Measurements from ENCODE around the gene TEKT5. TPM values are rescaled to one million over a fixed set of nuclear protein-coding genes. Genes with fewer than 3 reads are reported as not detected.

The TEKT5 gene
- total RNA-seq, 4 donors from 2014 or later, result 3.0 TPM; not detected in 3

- TF ChIP-seq POLR2A (IDR thresholded peaks at IDR 0.05), result no peak
- TF ChIP-seq CTCF (IDR thresholded peaks at IDR 0.05), result no peak
- WGBS, 2 donors, result 92 to 95% methylated on average over 7 of the region's 7 CpGs
- intact Hi-C loops (cut with DNase I), result no loop called here
- H3K9me3 ChIP-seq, result no peaks in the 10 kb centered on the region
- DNase-seq, result no peak
- no peaks in the 10 kb centered on the region for H3K27me3 ChIP-seq
- no peaks in the 10 kb centered on the region for H3K36me3 ChIP-seq
- no peak overlapping the region for H3K4me3 ChIP-seq (replicated peaks in 1 of 3)
- no peaks in the 10 kb centered on the region for H3K4me1 ChIP-seq
- no peak overlapping the region for H3K27ac ChIP-seq
These were observed 51.8 kb downstream of the TEKT5 start for GRCh38 chr16:10642964-10643363.

DNA sequence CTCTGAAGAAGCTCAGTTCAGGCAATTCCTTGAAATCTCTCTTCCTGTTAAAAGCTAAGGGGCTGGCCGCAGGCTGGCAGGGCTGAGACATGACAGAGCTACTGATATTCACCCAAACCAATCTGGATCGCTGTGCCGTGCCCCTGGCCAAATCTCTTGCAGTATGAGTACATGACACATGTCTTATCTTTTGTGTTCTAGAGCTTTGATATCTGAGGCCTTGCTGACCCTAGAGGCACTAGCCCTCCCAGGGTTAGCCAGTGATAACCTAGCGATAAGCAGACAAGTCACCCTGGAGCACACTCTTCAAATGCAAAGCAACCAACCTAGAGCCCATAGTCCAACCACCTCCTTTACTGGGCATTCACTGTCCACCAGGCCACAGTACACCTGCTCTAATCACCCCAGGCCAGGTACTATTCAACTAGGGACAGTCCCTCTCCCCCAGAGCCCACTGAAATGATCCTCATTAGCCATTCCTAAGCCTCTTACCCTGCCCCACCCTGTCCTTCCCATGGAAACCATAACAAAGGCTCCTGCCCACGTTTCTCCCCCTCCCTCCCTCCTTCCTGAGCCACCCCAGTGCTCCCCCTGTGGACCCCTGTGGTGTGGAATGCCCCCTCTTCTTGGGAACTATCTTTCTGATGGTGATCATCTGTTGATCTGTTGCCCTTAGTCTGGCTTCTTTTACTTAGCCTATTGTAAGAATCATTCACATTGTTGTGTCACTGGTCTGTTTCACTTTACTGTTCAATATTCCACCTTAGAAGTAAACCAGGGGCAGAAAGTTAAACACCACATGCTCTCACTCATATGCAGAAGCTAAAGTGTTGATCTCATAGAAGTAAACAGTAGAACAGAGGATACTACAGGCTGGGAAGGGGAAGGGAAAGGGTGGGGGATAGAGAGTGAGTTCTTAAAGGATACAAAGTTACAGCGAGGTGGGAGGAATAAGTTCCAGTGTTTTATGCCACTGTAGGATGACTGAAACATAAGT, 52.5 kb downstream of the TEKT5 start:
- WGBS, 2 donors, result 69% methylated on average over 6 of the region's 6 CpGs
- TF ChIP-seq CTCF (IDR thresholded peaks at IDR 0.05) (no peak), POLR2A (IDR thresholded peaks at IDR 0.05) (no peak)
- H3K27ac ChIP-seq, result no peak overlapping the region
- H3K36me3 ChIP-seq, result no peaks in the 10 kb centered on the region
- H3K4me1 ChIP-seq, result no peaks in the 10 kb centered on the region
- H3K27me3 ChIP-seq, result no peaks in the 10 kb centered on the region
- H3K9me3 ChIP-seq, result no peaks in the 10 kb centered on the region
- no peak overlapping the region for H3K4me3 ChIP-seq (replicated peaks in 1 of 3)
- intact Hi-C loops (cut with DNase I), result no loop called here
- DNase-seq, result no peak

DNA sequence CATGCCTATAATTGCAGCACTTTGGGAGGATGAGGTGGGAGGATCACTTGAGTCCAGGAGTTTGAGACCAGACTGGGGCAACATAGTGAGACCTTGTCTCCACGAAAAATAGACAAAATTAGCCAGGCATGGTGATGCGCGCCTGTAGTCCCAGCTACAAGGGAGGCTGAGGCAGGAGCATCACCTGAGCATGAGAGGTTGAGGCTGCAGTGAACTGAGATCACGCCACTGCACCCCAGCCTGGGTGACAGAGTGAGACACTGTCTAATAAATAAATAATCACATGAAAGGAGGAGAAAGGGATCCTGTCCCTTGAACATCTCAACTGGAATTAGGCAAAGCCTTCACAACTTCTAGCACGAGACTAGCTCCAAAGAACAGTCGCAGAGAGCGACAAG, 53.2 kb downstream of the TEKT5 start:
- no peak for DNase-seq
- Histone ChIP-seq H3K27me3 (no peaks in the 10 kb centered on the region), H3K9me3 (no peaks in the 10 kb centered on the region), H3K36me3 (no peaks in the 10 kb centered on the region), H3K4me3 (replicated peaks in 1 of 3) (no peak overlapping the region), H3K4me1 (no peaks in the 10 kb centered on the region), H3K27ac (no peak overlapping the region)
- intact Hi-C loops (cut with DNase I), result no loop called here
- WGBS, 2 donors, result 92 to 95% methylated on average over 7 of the region's 7 CpGs
- TF ChIP-seq CTCF (IDR thresholded peaks at IDR 0.05), result no peak
- TF ChIP-seq POLR2A (IDR thresholded peaks at IDR 0.05), result no peak

DNA sequence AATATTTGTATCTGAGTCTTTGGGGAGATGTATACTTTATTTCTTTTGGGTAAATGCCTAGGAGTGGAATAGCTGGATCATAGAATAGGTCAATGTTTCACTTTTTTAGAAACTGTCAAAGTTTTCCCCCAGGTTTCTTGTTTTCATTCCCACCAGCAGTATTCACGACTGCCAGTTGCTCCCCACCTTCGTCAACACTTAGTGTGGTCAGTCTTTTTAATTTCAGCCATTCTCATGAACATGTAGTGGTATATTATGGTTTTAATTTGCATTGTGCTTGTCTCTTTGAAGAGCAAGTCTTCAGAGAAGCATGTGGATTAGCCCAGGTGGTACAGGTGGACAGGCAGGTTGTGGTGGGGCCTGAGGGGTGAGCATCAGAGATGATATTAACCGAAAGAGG, 53.8 kb downstream of the TEKT5 start:
- TF ChIP-seq CTCF (IDR thresholded peaks at IDR 0.05) (no peak), POLR2A (IDR thresholded peaks at IDR 0.05) (no peak)
- Histone ChIP-seq H3K27ac (no peak overlapping the region), H3K9me3 (no peaks in the 10 kb centered on the region), H3K27me3 (no peaks in the 10 kb centered on the region), H3K36me3 (no peaks in the 10 kb centered on the region), H3K4me1 (no peaks in the 10 kb centered on the region), H3K4me3 (replicated peaks in 1 of 3) (no peak overlapping the region)
- WGBS, 2 donors, result 90 to 91% methylated on average over 3 of the region's 3 CpGs
- intact Hi-C loops (cut with DNase I), result no loop called here
- no peak for DNase-seq

DNA sequence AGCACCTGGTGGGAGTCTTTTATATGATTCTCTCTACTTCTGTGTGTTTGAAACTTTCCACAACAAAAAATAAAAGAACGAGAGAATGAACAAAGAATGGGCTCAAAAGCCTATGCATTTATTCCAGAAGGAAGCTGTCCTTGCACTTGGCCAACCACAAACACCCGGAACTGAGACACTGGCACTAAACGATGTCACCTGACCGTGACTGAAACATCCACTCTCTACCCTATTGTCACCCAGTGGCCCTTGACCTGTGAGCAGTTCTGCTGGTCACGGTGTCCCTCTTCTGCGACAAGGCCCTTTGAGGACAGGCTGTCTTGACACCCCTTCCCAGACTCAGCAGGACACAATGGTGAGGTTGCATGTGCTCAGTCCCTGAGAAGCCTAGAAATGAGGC, 56.6 kb downstream of the TEKT5 start:
- Histone ChIP-seq H3K27me3 (no peaks in the 10 kb centered on the region), H3K9me3 (no peaks in the 10 kb centered on the region), H3K4me3 (replicated peaks in 1 of 3) (no peak overlapping the region), H3K27ac (no peak overlapping the region), H3K4me1 (no peaks in the 10 kb centered on the region), H3K36me3 (no peaks in the 10 kb centered on the region)
- intact Hi-C loops (cut with DNase I), result no loop called here
- 60 to 81% methylated on average over 6 of the region's 6 CpGs for WGBS, 2 donors
- no peak for TF ChIP-seq CTCF (IDR thresholded peaks at IDR 0.05)
- no peak for DNase-seq
